ENCODE results near the gene RAB11A.

The RAB11A gene

DNA sequence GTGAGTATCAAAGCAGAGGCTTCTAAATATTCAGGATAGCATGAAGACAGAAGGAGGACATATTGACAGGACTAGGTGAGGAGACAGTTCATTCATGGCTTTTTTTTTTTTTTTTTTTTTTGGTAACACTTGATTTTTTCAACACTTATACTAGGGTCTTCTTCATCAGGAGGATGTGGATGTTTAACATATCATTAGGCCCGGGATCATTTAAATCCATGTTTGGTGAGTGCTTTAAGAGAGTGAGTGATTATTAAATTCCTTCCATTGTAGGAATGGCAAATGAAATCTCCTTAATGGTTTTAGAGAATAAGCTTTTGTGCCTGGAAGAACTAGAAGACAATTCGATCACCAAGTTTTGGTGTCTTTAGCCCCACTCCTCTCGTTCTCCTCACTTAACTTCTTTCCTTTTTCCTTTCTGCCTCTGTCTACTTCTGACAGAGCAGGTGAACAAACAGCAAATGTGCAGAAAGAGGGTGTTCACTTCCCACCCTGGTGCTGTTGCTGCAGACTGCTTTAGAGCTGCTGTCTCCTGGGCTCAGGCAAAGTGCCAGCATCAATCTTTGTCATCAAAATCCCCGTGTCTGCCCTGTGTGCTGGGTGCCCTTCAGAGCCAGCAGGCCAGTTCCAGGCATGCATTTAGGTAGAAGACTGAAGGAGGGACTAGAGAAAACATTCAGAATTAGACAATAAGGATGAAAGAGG is 35.6 kb upstream of the RAB11A start:
- Histone ChIP-seq H3K4me1 (ENCODE audit: control insufficient read depth, insufficient read depth, low read length) (peaks cover 1% of the 10 kb centered on the region; the same call in 1 of the 2 replicates), H3K27me3 (ENCODE audit: control insufficient read depth, insufficient read depth, low read length) (no peaks in the 10 kb centered on the region), H3K4me3 (ENCODE audit: low read length) (no peak overlapping the region), H3K27ac (ENCODE audit: low read length) (no peak overlapping the region), H3K9me3 (ENCODE audit: control insufficient read depth, insufficient read depth, low read length) (no peaks in the 10 kb centered on the region), H3K36me3 (ENCODE audit: control insufficient read depth, insufficient read depth, low read length) (no peaks in the 10 kb centered on the region)
- DNase-seq (ENCODE audit: low read depth, low spot score): no peak
- no CpG with 5 or more reads among the region's 4 CpGs for WGBS (ENCODE audit: insufficient coverage, insufficient read length)

GRCh38 chr15:65834603-65835282 is 34.5 kb upstream of the RAB11A start:
- DNase-seq (ENCODE audit: low read depth, low spot score): no peak
- no peaks in the 10 kb centered on the region for H3K27me3 ChIP-seq (ENCODE audit: control insufficient read depth, insufficient read depth, low read length)
- no peaks in the 10 kb centered on the region for H3K36me3 ChIP-seq (ENCODE audit: control insufficient read depth, insufficient read depth, low read length)
- no peaks in the 10 kb centered on the region for H3K9me3 ChIP-seq (ENCODE audit: control insufficient read depth, insufficient read depth, low read length)
- WGBS (ENCODE audit: insufficient coverage, insufficient read length): no CpG with 5 or more reads among the region's 8 CpGs
- no peak overlapping the region for H3K27ac ChIP-seq (ENCODE audit: low read length)
- H3K4me3 ChIP-seq (ENCODE audit: low read length): no peak overlapping the region
- peaks cover 1% of the 10 kb centered on the region; the same call in 1 of the 2 replicates for H3K4me1 ChIP-seq (ENCODE audit: control insufficient read depth, insufficient read depth, low read length)

- H3K9me3 ChIP-seq (ENCODE audit: control insufficient read depth, insufficient read depth, low read length): no peaks in the 10 kb centered on the region
- no peaks in the 10 kb centered on the region for H3K27me3 ChIP-seq (ENCODE audit: control insufficient read depth, insufficient read depth, low read length)
- no peaks in the 10 kb centered on the region for H3K36me3 ChIP-seq (ENCODE audit: control insufficient read depth, insufficient read depth, low read length)
- peaks cover 1% of the 10 kb centered on the region; the same call in 1 of the 2 replicates for H3K4me1 ChIP-seq (ENCODE audit: control insufficient read depth, insufficient read depth, low read length)
- DNase-seq (ENCODE audit: low read depth, low spot score): no peak
- H3K4me3 ChIP-seq (ENCODE audit: low read length): no peak overlapping the region
- no CpG with 5 or more reads among the region's 4 CpGs for WGBS (ENCODE audit: insufficient coverage, insufficient read length)
- H3K27ac ChIP-seq (ENCODE audit: low read length): no peak overlapping the region
These were observed 33.8 kb upstream of the RAB11A start for GRCh38 chr15:65835447-65835846.

- DNase-seq (ENCODE audit: low read depth, low spot score): no peak
- WGBS (ENCODE audit: insufficient coverage, insufficient read length): no CpG with 5 or more reads among the region's 4 CpGs
- Histone ChIP-seq H3K9me3 (ENCODE audit: control insufficient read depth, insufficient read depth, low read length) (no peaks in the 10 kb centered on the region), H3K36me3 (ENCODE audit: control insufficient read depth, insufficient read depth, low read length) (no peaks in the 10 kb centered on the region), H3K27me3 (ENCODE audit: control insufficient read depth, insufficient read depth, low read length) (no peaks in the 10 kb centered on the region), H3K4me3 (ENCODE audit: low read length) (no peak overlapping the region), H3K27ac (ENCODE audit: low read length) (no peak overlapping the region), H3K4me1 (ENCODE audit: control insufficient read depth, insufficient read depth, low read length) (peaks cover 1% of the 10 kb centered on the region; the same call in 1 of the 2 replicates)
These were observed 32.6 kb upstream of the RAB11A start for GRCh38 chr15:65836665-65837064.

GRCh38 chr15:65837301-65838294 is 31.7 kb upstream of the RAB11A start:
- Histone ChIP-seq H3K4me3 (ENCODE audit: low read length) (no peak overlapping the region), H3K27me3 (ENCODE audit: control insufficient read depth, insufficient read depth, low read length) (no peaks in the 10 kb centered on the region), H3K36me3 (ENCODE audit: control insufficient read depth, insufficient read depth, low read length) (no peaks in the 10 kb centered on the region), H3K27ac (ENCODE audit: low read length) (no peak overlapping the region), H3K4me1 (ENCODE audit: control insufficient read depth, insufficient read depth, low read length) (peaks cover 1% of the 10 kb centered on the region; the same call in 1 of the 2 replicates), H3K9me3 (ENCODE audit: control insufficient read depth, insufficient read depth, low read length) (no peaks in the 10 kb centered on the region)
- no peak for DNase-seq (ENCODE audit: low read depth, low spot score)
- no CpG with 5 or more reads among the region's 6 CpGs for WGBS (ENCODE audit: insufficient coverage, insufficient read length)

DNA sequence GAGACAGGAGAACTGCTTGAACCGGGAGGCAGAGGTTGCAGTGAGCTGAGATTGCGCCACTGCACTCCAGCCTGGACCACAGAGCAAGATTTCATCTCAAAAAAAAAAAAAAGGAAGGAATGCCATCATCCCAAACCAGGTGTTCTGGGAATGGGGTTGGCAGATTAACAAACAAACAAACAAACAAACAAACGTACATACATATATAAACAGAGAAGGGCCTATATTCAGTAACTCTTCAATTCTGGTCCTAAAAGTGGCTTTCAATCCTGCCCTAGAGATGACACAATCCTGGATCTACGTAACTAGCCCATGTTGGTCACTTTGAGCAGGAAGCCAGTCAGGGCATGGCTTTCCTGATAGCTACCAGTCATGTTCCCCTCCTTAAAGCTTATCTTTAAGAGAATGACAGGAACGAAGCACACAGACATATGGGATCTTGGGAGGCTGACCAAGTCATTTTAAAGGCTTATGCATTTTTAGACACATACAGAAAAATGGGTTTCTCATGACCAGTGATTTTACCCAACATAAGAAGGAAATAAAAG is 29.9 kb upstream of the RAB11A start:
- H3K9me3 ChIP-seq (ENCODE audit: control insufficient read depth, insufficient read depth, low read length): no peaks in the 10 kb centered on the region
- no peaks in the 10 kb centered on the region for H3K27me3 ChIP-seq (ENCODE audit: control insufficient read depth, insufficient read depth, low read length)
- no CpG with 5 or more reads among the region's 5 CpGs for WGBS (ENCODE audit: insufficient coverage, insufficient read length)
- no peak for DNase-seq (ENCODE audit: low read depth, low spot score)
- no peaks in the 10 kb centered on the region for H3K4me1 ChIP-seq (ENCODE audit: control insufficient read depth, insufficient read depth, low read length)
- no peaks in the 10 kb centered on the region for H3K36me3 ChIP-seq (ENCODE audit: control insufficient read depth, insufficient read depth, low read length)
- H3K4me3 ChIP-seq (ENCODE audit: low read length): no peak overlapping the region
- no peak overlapping the region for H3K27ac ChIP-seq (ENCODE audit: low read length)

DNA sequence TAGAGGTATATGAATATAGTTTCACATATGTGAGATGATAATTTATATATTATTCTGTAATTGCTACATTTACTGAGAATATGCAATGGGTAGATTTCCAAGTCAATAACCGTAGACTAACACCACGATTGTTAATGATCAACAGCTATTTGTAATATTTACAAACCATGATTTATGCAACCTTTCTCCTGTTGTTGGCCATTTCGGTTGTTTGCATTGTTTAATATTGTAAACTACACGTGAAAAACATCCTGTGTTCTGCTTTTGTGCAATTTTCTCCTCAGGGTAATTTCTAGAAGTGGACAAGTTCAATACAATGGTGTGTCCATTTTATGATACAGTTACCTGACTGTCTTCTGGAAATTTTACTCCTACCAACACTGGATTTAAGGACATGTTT is 29.3 kb upstream of the RAB11A start:
- DNase-seq (ENCODE audit: low read depth, low spot score): no peak
- no peak overlapping the region for H3K27ac ChIP-seq (ENCODE audit: low read length)
- H3K27me3 ChIP-seq (ENCODE audit: control insufficient read depth, insufficient read depth, low read length): no peaks in the 10 kb centered on the region
- H3K4me3 ChIP-seq (ENCODE audit: low read length): no peak overlapping the region
- WGBS (ENCODE audit: insufficient coverage, insufficient read length): no CpG with 5 or more reads among the region's 4 CpGs
- H3K4me1 ChIP-seq (ENCODE audit: control insufficient read depth, insufficient read depth, low read length): no peaks in the 10 kb centered on the region
- no peaks in the 10 kb centered on the region for H3K36me3 ChIP-seq (ENCODE audit: control insufficient read depth, insufficient read depth, low read length)
- no peaks in the 10 kb centered on the region for H3K9me3 ChIP-seq (ENCODE audit: control insufficient read depth, insufficient read depth, low read length)

GRCh38 chr15:65841121-65841930 is 28.0 kb upstream of the RAB11A start:
- WGBS (ENCODE audit: insufficient coverage, insufficient read length): no CpG with 5 or more reads among the region's 11 CpGs

GRCh38 chr15:65845826-65846519 is 23.3 kb upstream of the RAB11A start:
- no peak for DNase-seq (ENCODE audit: low read depth, low spot score)
- Histone ChIP-seq H3K27me3 (ENCODE audit: control insufficient read depth, insufficient read depth, low read length) (no peaks in the 10 kb centered on the region), H3K9me3 (ENCODE audit: control insufficient read depth, insufficient read depth, low read length) (no peaks in the 10 kb centered on the region), H3K36me3 (ENCODE audit: control insufficient read depth, insufficient read depth, low read length) (no peaks in the 10 kb centered on the region), H3K4me1 (ENCODE audit: control insufficient read depth, insufficient read depth, low read length) (no peaks in the 10 kb centered on the region), H3K4me3 (ENCODE audit: low read length) (no peak overlapping the region), H3K27ac (ENCODE audit: low read length) (no peak overlapping the region)
- WGBS (ENCODE audit: insufficient coverage, insufficient read length): no CpG with 5 or more reads among the region's 9 CpGs

More at GRCh38 chr15:65841121-65841930, 28.0 kb upstream of the RAB11A start:
- Histone ChIP-seq H3K4me1 (ENCODE audit: control insufficient read depth, insufficient read depth, low read length) (no peaks in the 10 kb centered on the region), H3K4me3 (ENCODE audit: low read length) (no peak overlapping the region), H3K27ac (ENCODE audit: low read length) (no peak overlapping the region), H3K27me3 (ENCODE audit: control insufficient read depth, insufficient read depth, low read length) (no peaks in the 10 kb centered on the region), H3K36me3 (ENCODE audit: control insufficient read depth, insufficient read depth, low read length) (no peaks in the 10 kb centered on the region), H3K9me3 (ENCODE audit: control insufficient read depth, insufficient read depth, low read length) (no peaks in the 10 kb centered on the region)
- DNase-seq (ENCODE audit: low read depth, low spot score): no peak
